Duodenal mucosa (tissue), 2 donors: Measurements from ENCODE around the gene SWI5.
"Not testable (repeated sequence)": the region's sequence is repeated elsewhere in the genome, so short reads cannot be mapped to it uniquely, and the experiment has no call there.

Experiments
- H3K27ac ChIP-seq: one replicate; pipeline ENCODE4 v1.7.0; 2013; ENCODE audit warnings: low read depth, low read length
- H3K27me3 ChIP-seq, 2 donors: one replicate each; pipeline ENCODE4 v1.7.0; 2013; ENCODE audit warnings: low read length in 2 of 2, control low read depth in 1 of 2; ENCODE audit not compliant: insufficient read depth in 2 of 2, control insufficient read depth in 1 of 2
- H3K36me3 ChIP-seq, 2 donors: one replicate each; pipeline ENCODE4 v1.7.0; 2013; ENCODE audit warnings: low read length in 2 of 2, control low read depth in 1 of 2; ENCODE audit not compliant: insufficient read depth in 2 of 2, control insufficient read depth in 1 of 2
- H3K4me1 ChIP-seq, 2 donors: one replicate each; pipeline ENCODE4 v1.7.0; 2013; ENCODE audit warnings: low read length in 2 of 2, control low read depth in 1 of 2; ENCODE audit not compliant: insufficient read depth in 2 of 2, control insufficient read depth in 1 of 2
- H3K4me3 ChIP-seq, 2 donors: one replicate each; pipeline ENCODE4 v1.7.0; 2013; ENCODE audit warnings: low read length in 2 of 2, low read depth in 1 of 2
- H3K9ac ChIP-seq, 2 donors: one replicate each; pipeline ENCODE4 v1.7.0; 2013; ENCODE audit warnings: low read length in 2 of 2, low read depth in 1 of 2
- H3K9me3 ChIP-seq, 2 donors: one replicate each; pipeline ENCODE4 v1.7.0; 2013; ENCODE audit warnings: low read length in 2 of 2, control low read depth in 1 of 2; ENCODE audit not compliant: control insufficient read depth in 1 of 2

Gene SWI5

GRCh38 chr9:128279088-128280073, 3.3 kb downstream of the SWI5 start:
- not testable (repeated sequence) for H3K36me3 ChIP-seq, H3K4me3 ChIP-seq, H3K9ac ChIP-seq, H3K27ac ChIP-seq, H3K9me3 ChIP-seq, H3K27me3 ChIP-seq
- peaks cover 9 to 18% of the 10 kb centered on the region in 2 donors for H3K4me1 ChIP-seq

GRCh38 chr9:128280084-128280622, 4.1 kb downstream of the SWI5 start:
- Histone ChIP-seq H3K9ac (no peak overlapping the region), H3K27ac (no peak overlapping the region), H3K4me1 (peaks cover 7 to 11% of the 10 kb centered on the region in 2 donors), H3K27me3 (no peaks in the 10 kb centered on the region), H3K36me3 (peaks cover 0 to 4% of the 10 kb centered on the region in 2 donors), H3K9me3 (no peaks in the 10 kb centered on the region), H3K4me3 (no peak overlapping the region)

DNA sequence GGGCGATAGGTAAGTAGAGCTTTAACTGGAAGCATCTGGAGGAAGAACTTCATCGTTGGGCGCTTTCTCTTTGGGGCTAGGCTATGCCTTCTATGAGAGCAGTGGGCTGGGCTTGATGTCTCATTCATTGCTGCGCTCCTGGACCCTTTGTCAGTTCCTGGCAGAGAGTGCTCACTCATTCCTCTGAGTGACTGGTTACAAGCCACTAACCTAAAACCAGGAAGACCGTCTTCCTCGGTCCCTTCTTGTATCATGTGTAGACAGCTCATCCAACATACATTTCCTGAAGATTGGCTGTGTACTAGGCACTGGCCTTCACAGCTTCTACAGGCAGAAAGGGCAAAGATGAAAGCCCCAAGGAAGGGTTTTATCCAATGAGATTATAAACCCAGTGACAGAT, 6.4 kb downstream of the SWI5 start:
- Histone ChIP-seq H3K27me3 (no peaks in the 10 kb centered on the region), H3K9me3 (no peaks in the 10 kb centered on the region), H3K4me1 (no peaks in the 10 kb centered on the region), H3K27ac (no peak overlapping the region), H3K4me3 (no peak overlapping the region), H3K36me3 (peaks cover 13 to 17% of the 10 kb centered on the region in 2 donors), H3K9ac (no peak overlapping the region)

GRCh38 chr9:128285033-128285784, 9.1 kb downstream of the SWI5 start:
- no peak overlapping the region for H3K9ac ChIP-seq
- H3K4me3 ChIP-seq: no peak overlapping the region
- peaks cover 13 to 26% of the 10 kb centered on the region in 2 donors for H3K36me3 ChIP-seq
- no peaks in the 10 kb centered on the region for H3K27me3 ChIP-seq
- H3K4me1 ChIP-seq: no peaks in the 10 kb centered on the region
- no peaks in the 10 kb centered on the region for H3K9me3 ChIP-seq
- H3K27ac ChIP-seq: no peak overlapping the region

GRCh38 chr9:128286440-128286839, 10.4 kb downstream of the SWI5 start:
- Histone ChIP-seq H3K9me3 (no peaks in the 10 kb centered on the region), H3K36me3 (peaks cover 13 to 26% of the 10 kb centered on the region in 2 donors), H3K4me3 (no peak overlapping the region), H3K4me1 (no peaks in the 10 kb centered on the region), H3K27me3 (no peaks in the 10 kb centered on the region), H3K9ac (no peak overlapping the region), H3K27ac (no peak overlapping the region)

GRCh38 chr9:128288273-128289004, 12.4 kb downstream of the SWI5 start:
- Histone ChIP-seq H3K4me1 (no peaks in the 10 kb centered on the region), H3K27ac (no peak overlapping the region), H3K9ac (no peak overlapping the region), H3K9me3 (no peaks in the 10 kb centered on the region), H3K36me3 (peaks cover 13 to 26% of the 10 kb centered on the region in 2 donors), H3K27me3 (no peaks in the 10 kb centered on the region), H3K4me3 (no peak overlapping the region)

DNA sequence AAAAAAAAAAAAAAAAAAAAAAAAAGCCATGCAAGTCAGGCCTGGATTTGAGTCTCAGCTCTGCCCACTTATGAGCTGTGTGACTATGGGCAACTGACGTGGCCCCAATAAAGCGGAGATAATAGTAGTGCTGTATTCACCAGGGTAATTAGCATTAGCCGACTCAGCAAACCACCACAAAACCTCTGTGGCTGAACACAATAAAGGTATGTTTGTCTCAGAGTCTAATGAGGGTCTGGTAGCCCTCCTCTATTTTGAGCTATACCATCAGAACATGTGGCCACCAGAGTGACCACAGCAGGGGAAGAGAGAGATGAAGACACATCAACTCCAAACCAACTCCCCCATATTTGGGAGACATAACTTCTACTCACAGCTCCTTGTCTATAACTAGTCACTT, 15.9 kb downstream of the SWI5 start:
- H3K27ac ChIP-seq: no peak overlapping the region
- H3K27me3 ChIP-seq: no peaks in the 10 kb centered on the region
- no peaks in the 10 kb centered on the region for H3K9me3 ChIP-seq
- H3K4me1 ChIP-seq: peaks cover 14 to 15% of the 10 kb centered on the region in 2 donors
- no peak overlapping the region for H3K4me3 ChIP-seq
- H3K9ac ChIP-seq: no peak overlapping the region
- peaks cover 0 to 9% of the 10 kb centered on the region in 2 donors for H3K36me3 ChIP-seq

DNA sequence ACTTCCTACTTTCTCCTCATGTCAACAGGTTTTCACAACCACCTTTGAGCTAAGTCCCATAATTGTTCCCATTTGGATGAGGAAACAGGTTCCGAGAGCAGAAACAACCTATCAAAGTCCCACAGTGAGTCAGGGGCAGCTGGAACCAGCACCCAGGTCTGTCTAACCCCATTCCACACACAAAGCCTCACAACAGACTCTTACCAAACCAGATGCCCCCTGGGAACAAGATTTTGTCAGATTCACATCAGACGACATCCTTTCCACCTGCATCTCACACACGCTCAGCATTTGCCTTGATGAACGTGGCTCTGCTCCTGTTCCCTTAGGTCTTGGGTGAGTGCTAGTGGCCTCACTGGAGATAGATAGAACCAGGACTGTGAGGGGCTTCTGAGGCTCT, 17.0 kb downstream of the SWI5 start:
- H3K27ac ChIP-seq: no peak overlapping the region
- no peak overlapping the region for H3K9ac ChIP-seq
- H3K27me3 ChIP-seq: no peaks in the 10 kb centered on the region
- H3K4me1 ChIP-seq: peaks cover 21% of the 10 kb centered on the region in 2 donors
- no peaks in the 10 kb centered on the region for H3K9me3 ChIP-seq
- H3K36me3 ChIP-seq: peaks cover 0 to 8% of the 10 kb centered on the region in 2 donors
- H3K4me3 ChIP-seq: no peak overlapping the region

DNA sequence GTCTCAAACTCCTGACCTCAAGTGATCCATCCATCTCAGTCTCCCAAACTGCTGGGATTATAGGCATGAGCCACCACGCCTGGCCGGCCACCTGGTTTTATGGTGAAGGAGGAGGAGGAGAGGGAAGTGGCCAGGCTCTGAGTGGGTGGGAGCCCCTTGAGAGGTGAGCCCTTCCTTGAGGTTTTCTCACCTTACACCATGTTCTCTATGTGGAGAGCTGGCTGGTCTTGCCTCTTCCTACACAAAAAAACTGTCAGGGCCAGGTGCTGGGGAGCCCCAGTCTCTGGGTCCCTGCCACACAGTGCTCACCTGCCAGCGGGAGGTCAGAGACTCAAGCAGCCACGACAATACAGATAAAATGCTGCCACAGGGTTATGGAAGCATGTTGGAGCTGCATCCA, 18.1 kb downstream of the SWI5 start:
- Histone ChIP-seq H3K36me3 (no peaks in the 10 kb centered on the region), H3K9me3 (no peaks in the 10 kb centered on the region), H3K9ac (no peak overlapping the region), H3K4me1 (peaks cover 28 to 29% of the 10 kb centered on the region in 2 donors), H3K27me3 (no peaks in the 10 kb centered on the region), H3K4me3 (no peak overlapping the region), H3K27ac (no peak overlapping the region)
